H9 (cell line): ENCODE results near the gene BTBD6. TPM values are rescaled to one million over a fixed set of nuclear protein-coding genes. Genes with fewer than 3 reads are reported as not detected.

ENCODE experiments used
- DNase-seq: peaks from one replicate; pipeline ENCODE4 v3.0.0-alpha.2; 2017
- H2AFZ ChIP-seq: one replicate; pipeline ENCODE4 v1.6.1; 2013; ENCODE audit warnings: mild to moderate bottlenecking, low read length, control low read depth, moderate library complexity
- H2AK5ac ChIP-seq: 2 replicates; pipeline ENCODE4 v1.6.1; 2013; ENCODE audit warnings: low read length, control low read depth, mixed read lengths; ENCODE audit not compliant: insufficient read length
- H2BK120ac ChIP-seq: one replicate; pipeline ENCODE4 v1.6.1; 2013; ENCODE audit warnings: low read depth, mild to moderate bottlenecking, low read length, control low read depth, inconsistent platforms; ENCODE audit not compliant: poor library complexity, severe bottlenecking
- H2BK12ac ChIP-seq: 2 replicates; pipeline ENCODE4 v1.6.1; 2013; ENCODE audit warnings: low read length, control low read depth, mixed read lengths, low read depth; ENCODE audit not compliant: insufficient read length
- H2BK15ac ChIP-seq: 2 replicates; pipeline ENCODE4 v1.6.1; 2013; ENCODE audit warnings: low read depth, low read length, control low read depth
- H2BK20ac ChIP-seq: one replicate; pipeline ENCODE4 v1.6.1; 2013; ENCODE audit warnings: low read depth, mild to moderate bottlenecking, low read length, control low read depth, inconsistent platforms; ENCODE audit not compliant: poor library complexity, severe bottlenecking
- H2BK5ac ChIP-seq: 2 replicates; pipeline ENCODE4 v1.6.1; 2013; ENCODE audit warnings: low read length, control low read depth, mixed read lengths; ENCODE audit not compliant: insufficient read length
- H3K14ac ChIP-seq: 2 replicates; pipeline ENCODE4 v1.6.1; 2013; ENCODE audit warnings: low read length, control low read depth; ENCODE audit not compliant: insufficient read depth
- H3K18ac ChIP-seq: 2 replicates; pipeline ENCODE4 v1.6.1; 2013; ENCODE audit warnings: low read depth, mild to moderate bottlenecking, mixed read lengths, low read length, control low read depth; ENCODE audit not compliant: insufficient read length
- H3K23ac ChIP-seq: 2 replicates; pipeline ENCODE4 v1.6.1; 2013; ENCODE audit warnings: low read length, control low read depth, mixed read lengths, low read depth; ENCODE audit not compliant: insufficient read length
- H3K23me2 ChIP-seq: 2 replicates; pipeline ENCODE4 v1.6.1; 2013; ENCODE audit warnings: low read depth, mild to moderate bottlenecking, mixed read lengths, low read length, control low read depth; ENCODE audit not compliant: insufficient read length, poor library complexity, severe bottlenecking
- H3K27ac ChIP-seq: 2 replicates; pipeline ENCODE4 v1.5.1; 2013; ENCODE audit warnings: low read length, control low read depth, mixed read lengths, low read depth; ENCODE audit not compliant: insufficient read length
- H3K27me3 ChIP-seq: 2 replicates; pipeline ENCODE4 v1.6.1; 2013; ENCODE audit warnings: low read length, control low read depth, inconsistent platforms; ENCODE audit not compliant: insufficient read depth
- H3K4ac ChIP-seq: 2 replicates; pipeline ENCODE4 v1.6.1; 2013; ENCODE audit warnings: low read depth, mild to moderate bottlenecking, control low read depth, inconsistent platforms, low read length, moderate library complexity
- H3K4me1 ChIP-seq: 2 replicates; pipeline ENCODE4 v1.6.1; 2013; ENCODE audit warnings: low read length, control low read depth, inconsistent platforms; ENCODE audit not compliant: insufficient read depth
- H3K4me2 ChIP-seq: 2 replicates; pipeline ENCODE4 v1.6.1; 2013; ENCODE audit warnings: low read length, control low read depth, mixed read lengths; ENCODE audit not compliant: insufficient read length, insufficient read depth
- H3K56ac ChIP-seq: 2 replicates; pipeline ENCODE4 v1.6.1; 2013; ENCODE audit warnings: low read depth, mild to moderate bottlenecking, mixed read lengths, low read length, control low read depth; ENCODE audit not compliant: insufficient read length
- H3K79me1 ChIP-seq: 2 replicates; pipeline ENCODE4 v1.6.1; 2013; ENCODE audit warnings: low read depth, mild to moderate bottlenecking, moderate library complexity, low read length, control low read depth, inconsistent platforms; ENCODE audit not compliant: insufficient read depth, poor library complexity, severe bottlenecking
- H3K79me2 ChIP-seq: 2 replicates; pipeline ENCODE4 v1.6.1; 2013; ENCODE audit warnings: low read length, control low read depth, inconsistent platforms; ENCODE audit not compliant: insufficient read depth
- H3K9ac ChIP-seq: 2 replicates; pipeline ENCODE4 v1.6.1; 2013; ENCODE audit warnings: low read length, control low read depth, mixed read lengths; ENCODE audit not compliant: insufficient read length; ENCODE audit errors: extremely low read depth
- H3K9me3 ChIP-seq: one replicate; pipeline ENCODE4 v1.6.1; 2013; ENCODE audit warnings: low read depth, low read length, inconsistent platforms; ENCODE audit not compliant: control insufficient read depth
- H3T11ph ChIP-seq: one replicate; pipeline ENCODE4 v1.6.1; 2013; ENCODE audit warnings: mild to moderate bottlenecking, low read length, control low read depth, inconsistent platforms
- H4K20me1 ChIP-seq: one replicate; pipeline ENCODE4 v1.6.1; 2013; ENCODE audit not compliant: control insufficient read depth, insufficient read length, insufficient read depth
- H4K5ac ChIP-seq: 2 replicates; pipeline ENCODE4 v1.6.1; 2013; ENCODE audit warnings: low read depth, mild to moderate bottlenecking, mixed read lengths, low read length, control low read depth; ENCODE audit not compliant: insufficient read length
- H4K8ac ChIP-seq: replicated peaks from 2 replicates; pipeline ENCODE4 v1.6.1; 2013; ENCODE audit warnings: low read length, control low read depth, mixed read lengths, low read depth; ENCODE audit not compliant: insufficient read length
- H4K91ac ChIP-seq: 2 replicates; pipeline ENCODE4 v1.6.1; 2013; ENCODE audit warnings: low read depth, mild to moderate bottlenecking, moderate library complexity, mixed read lengths, low read length, control low read depth; ENCODE audit not compliant: insufficient read length
- H3K27ac Mint-ChIP-seq, 3 experiments: 2 replicates in 2 of 3; 3 replicates in 1 of 3; pipeline ENCODE4 v1.8.0; 2020 to 2021; ENCODE audit warnings: mixed read lengths in 3 of 3, mild to moderate bottlenecking in 1 of 3, moderate library complexity in 1 of 3
- H3K27me3 Mint-ChIP-seq: 2 replicates; pipeline ENCODE4 v1.8.0; 2021; ENCODE audit warnings: low read depth, mild to moderate bottlenecking, moderate library complexity, mixed read lengths
- H3K36me3 Mint-ChIP-seq, 3 experiments: 2 replicates in 2 of 3; 3 replicates in 1 of 3; pipeline ENCODE4 v1.8.0; 2020 to 2021; ENCODE audit warnings: low read depth in 3 of 3, mixed read lengths in 3 of 3; ENCODE audit not compliant: insufficient read depth in 1 of 3
- H3K4me1 Mint-ChIP-seq, 2 experiments: 2 replicates each; pipeline ENCODE4 v1.8.0; 2020; ENCODE audit warnings: mixed read lengths in 2 of 2
- H3K4me3 Mint-ChIP-seq, 2 experiments: 2 replicates in 1 of 2; 3 replicates in 1 of 2; pipeline ENCODE4 v1.8.0; 2020 to 2021; ENCODE audit warnings: mild to moderate bottlenecking in 2 of 2, mixed read lengths in 2 of 2, moderate library complexity in 1 of 2
- H3K9me3 Mint-ChIP-seq, 2 experiments: 2 replicates in 1 of 2; 3 replicates in 1 of 2; pipeline ENCODE4 v1.8.0; 2020; ENCODE audit warnings: mild to moderate bottlenecking in 2 of 2, mixed read lengths in 2 of 2, moderate library complexity in 1 of 2
- CTCF ChIP-seq: fragments of 200-600 bp; sonication (generic); conservative IDR thresholded peaks from 3 replicates; pipeline ENCODE4 v1.8.0; 2021; ENCODE audit warnings: antibody characterized with exemption, mild to moderate bottlenecking
- WGBS: extraction: QIAGEN DNeasy Blood & Tissue Kit; methylation state at CpG from one replicate; pipeline ENCODE4 v1.1.7; 2013; ENCODE audit warnings: missing lambda C conversion rate, low lambda C conversion rate, mixed read lengths; ENCODE audit not compliant: insufficient read length; ENCODE audit errors: extremely low coverage; 5-methylcytosine and 5-hydroxymethylcytosine counted together
- total RNA-seq: library from RNA; stranded (reverse); gene quantifications from 2 replicates; pipeline ENCODE4 v1.2.1, GENCODE V29; 2021

The BTBD6 gene
- total RNA-seq, 1 experiment from 2014 or later: 23.3 TPM

- Histone ChIP-seq H3K4ac (no peak overlapping the region), H3K23me2 (no peaks in the 10 kb centered on the region), H4K8ac (no peak overlapping the region), H2BK20ac (no peak overlapping the region), H4K20me1 (no peaks in the 10 kb centered on the region), H3K18ac (no peak overlapping the region), H3K79me1 (no peaks in the 10 kb centered on the region), H3K4me2 (no peak overlapping the region), H3K14ac (no peak overlapping the region), H3K9me3 (no peaks in the 10 kb centered on the region), H4K91ac (no peak overlapping the region), H2BK5ac (no peak overlapping the region), H3K56ac (no peak overlapping the region), H3K27ac (no peak overlapping the region), H2AFZ (no peak overlapping the region), H3K27me3 (no peaks in the 10 kb centered on the region), H2AK5ac (no peak overlapping the region), H2BK12ac (no peak overlapping the region), H3K79me2 (no peaks in the 10 kb centered on the region), H2BK15ac (no peak overlapping the region), H2BK120ac (no peak overlapping the region), H3T11ph (no peak overlapping the region), H4K5ac (no peak overlapping the region), H3K9ac (no peak overlapping the region), H3K23ac (no peak overlapping the region), H3K4me1 (no peaks in the 10 kb centered on the region)
- no peak overlapping the region for H3K4me3 Mint-ChIP-seq
- peak; percentile 31; the same call in 1 of the 3 replicates for TF ChIP-seq CTCF
- peaks cover 1% of the 10 kb centered on the region; the same call in 1 of the 2 replicates for H3K27me3 Mint-ChIP-seq
- H3K4me1 Mint-ChIP-seq: no peaks in the 10 kb centered on the region; a peak in 2 of 4 replicates
- DNase-seq: no peak
- no peaks in the 10 kb centered on the region; a peak in 1 of 7 replicates for H3K36me3 Mint-ChIP-seq
- no peak overlapping the region for H3K27ac Mint-ChIP-seq
- H3K9me3 Mint-ChIP-seq: no peaks in the 10 kb centered on the region
- no CpG with 5 or more reads among the region's 13 CpGs for WGBS
Observed at GRCh38 chr14:105207460-105207901, 40.9 kb upstream of the BTBD6 start.
